ENCODE measurements around the gene GFY. TPM values are rescaled to one million over a fixed set of nuclear protein-coding genes. Genes with fewer than 3 reads are reported as not detected.

GFY gene
- total and polyA plus RNA-seq, 2 donors (not counting 3 experiments of a cell fraction or from before 2014, with no cell fraction given) = not detected

DNA sequence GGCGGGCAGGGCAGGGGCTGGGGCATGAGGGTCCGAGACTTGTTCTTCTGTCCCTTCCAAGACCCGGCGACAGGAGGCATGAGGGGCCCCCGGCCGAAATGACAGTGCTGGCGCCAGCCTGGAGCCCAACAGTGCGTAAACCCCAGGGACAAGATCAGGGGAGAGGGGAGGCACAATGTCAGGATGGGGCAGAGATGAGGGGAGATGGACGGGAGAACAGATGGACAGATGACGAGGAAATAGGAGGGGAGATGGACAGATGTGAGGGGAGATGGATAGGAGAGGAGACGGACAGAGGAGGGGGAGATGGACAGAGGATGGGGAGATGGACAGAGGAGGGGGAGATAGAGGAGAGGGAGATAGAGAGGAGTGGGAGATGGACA, 49.3 kb downstream of the GFY start:
- H3K4me3 ChIP-seq (replicated peaks in 1 of 3; ENCODE audit: insufficient read depth in 1 of 3, low read depth in 1 of 3, low read length in 3 of 3) = peak overlapping the region; percentile 62 to 93 (median 73)
- no peaks in the 10 kb centered on the region for H3K9me1 ChIP-seq (replicated peaks; ENCODE audit: control insufficient read depth, extremely low read depth, insufficient read depth, low read length)
- BruUV-seq (replicated peaks) = no TSS peak
- peaks cover 6% of the 10 kb centered on the region for H3K4me1 ChIP-seq (ENCODE audit: control insufficient read depth, extremely low read depth, insufficient read depth, low read length)
- no peak for FAIRE-seq
- DNase-seq (ENCODE audit: low read depth, low spot score) = no peak
- intact Hi-C loops (cut with micrococcal nuclease) (loop anchor here (1.0 to 2.0 kb wide), 2 partner anchors 22 to 73 kb away; partner anchors contain the start of gene ALDH16A1), dilution Hi-C loops (cut with MboI; ENCODE audit: extremely low pct_ligation_motif_present, low sequenced_read_pairs) (no loop called here)
- no peak overlapping the region for H3K27ac ChIP-seq (ENCODE audit: insufficient read depth, low read depth, low read length)
- peak overlapping the region; percentile 98 for H2AFZ ChIP-seq (ENCODE audit: low read depth, low read length)
- ChIA-PET POLR2A (no interaction called here), CTCF (interaction anchor here (1.2 to 3.6 kb wide), 4 partner anchors 21 to 97 kb away, joined by 3 to 17 read pairs (median 8); partner anchors contain the start of genes ALDH16A1 and PIH1D1)
- H3K4me2 ChIP-seq (ENCODE audit: insufficient read depth, low read length) = peak overlapping the region; percentile 78
- no peaks in the 10 kb centered on the region for H3K79me2 ChIP-seq (ENCODE audit: control insufficient read depth, insufficient read depth, low read length)
- peak overlapping the region; percentile 60 for H3K9ac ChIP-seq (replicated peaks; ENCODE audit: extremely low read depth, insufficient read depth, low read length)
- no peak for TF ChIP-seq POLR2AphosphoS5 (IDR thresholded peaks at IDR 0.05; ENCODE audit: insufficient read depth, low read depth, low read length)
- no peak for TF ChIP-seq JUN (IDR thresholded peaks at IDR 0.05; ENCODE audit: borderline replicate concordance, insufficient read depth, insufficient read length, low read depth)
- TF ChIP-seq MYC (IDR thresholded peaks at IDR 0.05; ENCODE audit: low read depth, low read length) = no peak
- TF ChIP-seq, protein P1, sequence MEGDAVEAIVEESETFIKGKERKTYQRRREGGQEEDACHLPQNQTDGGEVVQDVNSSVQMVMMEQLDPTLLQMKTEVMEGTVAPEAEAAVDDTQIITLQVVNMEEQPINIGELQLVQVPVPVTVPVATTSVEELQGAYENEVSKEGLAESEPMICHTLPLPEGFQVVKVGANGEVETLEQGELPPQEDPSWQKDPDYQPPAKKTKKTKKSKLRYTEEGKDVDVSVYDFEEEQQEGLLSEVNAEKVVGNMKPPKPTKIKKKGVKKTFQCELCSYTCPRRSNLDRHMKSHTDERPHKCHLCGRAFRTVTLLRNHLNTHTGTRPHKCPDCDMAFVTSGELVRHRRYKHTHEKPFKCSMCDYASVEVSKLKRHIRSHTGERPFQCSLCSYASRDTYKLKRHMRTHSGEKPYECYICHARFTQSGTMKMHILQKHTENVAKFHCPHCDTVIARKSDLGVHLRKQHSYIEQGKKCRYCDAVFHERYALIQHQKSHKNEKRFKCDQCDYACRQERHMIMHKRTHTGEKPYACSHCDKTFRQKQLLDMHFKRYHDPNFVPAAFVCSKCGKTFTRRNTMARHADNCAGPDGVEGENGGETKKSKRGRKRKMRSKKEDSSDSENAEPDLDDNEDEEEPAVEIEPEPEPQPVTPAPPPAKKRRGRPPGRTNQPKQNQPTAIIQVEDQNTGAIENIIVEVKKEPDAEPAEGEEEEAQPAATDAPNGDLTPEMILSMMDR (IDR thresholded peaks at IDR 0.05; ENCODE audit: extremely low read depth in 1 of 2, insufficient read depth in 1 of 2, low read depth in 1 of 2, low read length in 2 of 2) = no peak
- no peak for TF ChIP-seq POLR2A (IDR thresholded peaks at IDR 0.05; ENCODE audit: low read depth, low read length)
- no peak for TF ChIP-seq GATA2 (IDR thresholded peaks at IDR 0.05; ENCODE audit: insufficient read depth, insufficient read length, low read depth, low read length)
- TF ChIP-seq FOS (IDR thresholded peaks at IDR 0.05; ENCODE audit: borderline replicate concordance, insufficient read depth, low read length) = no peak
- no peak for TF ChIP-seq EZH2 (IDR thresholded peaks at IDR 0.05; ENCODE audit: borderline replicate concordance, low read depth, low read length, severe bottlenecking)
- TF ChIP-seq, protein P2, sequence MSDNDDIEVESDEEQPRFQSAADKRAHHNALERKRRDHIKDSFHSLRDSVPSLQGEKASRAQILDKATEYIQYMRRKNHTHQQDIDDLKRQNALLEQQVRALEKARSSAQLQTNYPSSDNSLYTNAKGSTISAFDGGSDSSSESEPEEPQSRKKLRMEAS (IDR thresholded peaks at IDR 0.05; ENCODE audit: insufficient read depth, insufficient read length) = no peak
- no peaks in the 10 kb centered on the region for H3K27me3 ChIP-seq (ENCODE audit: control insufficient read depth in 2 of 2, insufficient read depth in 2 of 2, low read length in 2 of 2)
- no peaks in the 10 kb centered on the region for H4K20me1 ChIP-seq (replicated peaks; ENCODE audit: control insufficient read depth, extremely low read depth, insufficient read depth, low read length)
- H3K36me3 ChIP-seq (ENCODE audit: control insufficient read depth in 2 of 2, extremely low read depth in 1 of 2, insufficient read depth in 2 of 2, low read length in 2 of 2) = no peaks in the 10 kb centered on the region
- H3K9me3 ChIP-seq (replicated peaks; ENCODE audit: control insufficient read depth, insufficient read depth, low read length) = no peaks in the 10 kb centered on the region

Data from endothelial cell of umbilical vein (primary cell).